Activated CD4-positive, alpha-beta memory T cell treated with anti-CD3 and anti-CD28 coated beads for 36 hours (primary cell): ENCODE measurements around the gene FAM222A. TPM values are rescaled to one million over a fixed set of nuclear protein-coding genes. Genes with fewer than 3 reads are reported as not detected.

ENCODE experiments used
- CTCF ChIA-PET: fragments of 350-600 bp; sonication (Branson Sonifier 250); formaldehyde crosslinking; loops from one replicate; lab custom pipeline; 2021; ENCODE audit warnings: antibody characterized with exemption, inconsistent platforms; lab: Charles Lee
- POLR2A ChIA-PET: fragments of 350-600 bp; sonication (Branson Sonifier 250); formaldehyde crosslinking; loops from one replicate; lab custom pipeline; 2021; ENCODE audit warnings: antibody characterized with exemption; lab: Charles Lee
- DNase-seq: peaks from one replicate; pipeline ENCODE4 v3.0.0-alpha.2; 2020
- H3K27ac Mint-ChIP-seq: one replicate; pipeline ENCODE4 v1.8.0; 2021; ENCODE audit warnings: mixed read lengths
- H3K27me3 Mint-ChIP-seq: one replicate; pipeline ENCODE4 v1.8.0; 2021; ENCODE audit warnings: mixed read lengths
- H3K36me3 Mint-ChIP-seq: one replicate; pipeline ENCODE4 v1.8.0; 2021; ENCODE audit warnings: mixed read lengths
- H3K4me1 Mint-ChIP-seq: one replicate; pipeline ENCODE4 v1.8.0; 2021; ENCODE audit warnings: low read depth, mixed read lengths
- H3K4me3 Mint-ChIP-seq: one replicate; pipeline ENCODE4 v1.8.0; 2021; ENCODE audit warnings: mild to moderate bottlenecking, mixed read lengths
- H3K9me3 Mint-ChIP-seq: one replicate; pipeline ENCODE4 v1.8.0; 2021; ENCODE audit warnings: mixed read lengths
- intact Hi-C: fragments of 100-400 bp; cut with micrococcal nuclease; formaldehyde crosslinking; loops from one replicate; pipeline ENCODE4 v1.15.1; 2023
- total RNA-seq, 2 experiments: library from RNA; stranded (reverse); gene quantifications; one replicate each; pipeline ENCODE4 v1.2.3, GENCODE V29; 2021

The FAM222A gene
- total RNA-seq, 2 experiments from 2014 or later: 0.29 to 0.55 TPM

GRCh38 chr12:109695416-109695815 lies 18.2 kb upstream of the FAM222A start:
- Mint-ChIP-seq H3K27ac (no peak overlapping the region), H3K4me3 (no peak overlapping the region), H3K36me3 (no peaks in the 10 kb centered on the region), H3K4me1 (no peaks in the 10 kb centered on the region), H3K9me3 (no peaks in the 10 kb centered on the region), H3K27me3 (peaks cover 6% of the 10 kb centered on the region)
- intact Hi-C loops: no loop called here
- CTCF ChIA-PET: interaction anchor here (0.7 kb wide), 1 partner anchor 91 kb away, joined by 3 read pairs; no protein-coding TSS in a partner anchor
- DNase-seq: no peak
- POLR2A ChIA-PET: no interaction called here

- POLR2A ChIA-PET: no interaction called here
- no peak for DNase-seq
- Mint-ChIP-seq H3K36me3 (no peaks in the 10 kb centered on the region), H3K27ac (no peak overlapping the region), H3K4me3 (no peak overlapping the region), H3K4me1 (no peaks in the 10 kb centered on the region), H3K9me3 (no peaks in the 10 kb centered on the region), H3K27me3 (peaks cover 6% of the 10 kb centered on the region)
- intact Hi-C loops: no loop called here
- CTCF ChIA-PET: no interaction called here
Observed at GRCh38 chr12:109695961-109696461, 17.6 kb upstream of the FAM222A start.

- DNase-seq: no peak
- POLR2A ChIA-PET: no interaction called here
- H3K4me1 Mint-ChIP-seq: no peaks in the 10 kb centered on the region
- H3K27me3 Mint-ChIP-seq: peaks cover 6% of the 10 kb centered on the region
- intact Hi-C loops: no loop called here
- no peak overlapping the region for H3K4me3 Mint-ChIP-seq
- no peaks in the 10 kb centered on the region for H3K9me3 Mint-ChIP-seq
- no peaks in the 10 kb centered on the region for H3K36me3 Mint-ChIP-seq
- CTCF ChIA-PET: no interaction called here
- no peak overlapping the region for H3K27ac Mint-ChIP-seq
Observed at GRCh38 chr12:109696485-109697269, 16.9 kb upstream of the FAM222A start.

- ChIA-PET POLR2A (no interaction called here), CTCF (no interaction called here)
- no peaks in the 10 kb centered on the region for H3K36me3 Mint-ChIP-seq
- intact Hi-C loops: no loop called here
- H3K4me3 Mint-ChIP-seq: no peak overlapping the region
- no peak overlapping the region for H3K27ac Mint-ChIP-seq
- no peaks in the 10 kb centered on the region for H3K4me1 Mint-ChIP-seq
- H3K9me3 Mint-ChIP-seq: no peaks in the 10 kb centered on the region
- DNase-seq: no peak
- H3K27me3 Mint-ChIP-seq: peaks cover 5% of the 10 kb centered on the region
Observed at GRCh38 chr12:109697270-109697553, 16.4 kb upstream of the FAM222A start.

GRCh38 chr12:109697877-109698468 lies 15.7 kb upstream of the FAM222A start:
- ChIA-PET POLR2A (no interaction called here), CTCF (no interaction called here)
- no peaks in the 10 kb centered on the region for H3K36me3 Mint-ChIP-seq

GRCh38 chr12:109698820-109699219 lies 14.8 kb upstream of the FAM222A start:
- Mint-ChIP-seq H3K9me3 (no peaks in the 10 kb centered on the region), H3K27me3 (peaks cover 3% of the 10 kb centered on the region), H3K4me3 (no peak overlapping the region), H3K27ac (no peak overlapping the region), H3K36me3 (no peaks in the 10 kb centered on the region), H3K4me1 (no peaks in the 10 kb centered on the region)
- ChIA-PET CTCF (interaction anchor here (0.9 kb wide), 1 partner anchor 76 kb away, joined by 3 read pairs; no protein-coding TSS in a partner anchor), POLR2A (no interaction called here)
- intact Hi-C loops: no loop called here
- DNase-seq: no peak

More at GRCh38 chr12:109697877-109698468, 15.7 kb upstream of the FAM222A start:
- intact Hi-C loops: no loop called here
- H3K9me3 Mint-ChIP-seq: no peaks in the 10 kb centered on the region
- no peak overlapping the region for H3K4me3 Mint-ChIP-seq
- H3K4me1 Mint-ChIP-seq: no peaks in the 10 kb centered on the region
- peaks cover 3% of the 10 kb centered on the region for H3K27me3 Mint-ChIP-seq
- no peak overlapping the region for H3K27ac Mint-ChIP-seq
- no peak for DNase-seq

GRCh38 chr12:109701064-109701463 lies 12.6 kb upstream of the FAM222A start:
- intact Hi-C loops: no loop called here

GRCh38 chr12:109702111-109702841 lies 11.3 kb upstream of the FAM222A start:
- Mint-ChIP-seq H3K9me3 (no peaks in the 10 kb centered on the region), H3K4me3 (no peak overlapping the region), H3K27ac (no peak overlapping the region), H3K4me1 (no peaks in the 10 kb centered on the region), H3K27me3 (peaks cover 6% of the 10 kb centered on the region), H3K36me3 (no peaks in the 10 kb centered on the region)
- ChIA-PET CTCF (no interaction called here), POLR2A (no interaction called here)
- DNase-seq: no peak
- intact Hi-C loops: no loop called here

More at GRCh38 chr12:109701064-109701463, 12.6 kb upstream of the FAM222A start:
- Mint-ChIP-seq H3K36me3 (no peaks in the 10 kb centered on the region), H3K27ac (no peak overlapping the region), H3K9me3 (no peaks in the 10 kb centered on the region), H3K27me3 (peaks cover 6% of the 10 kb centered on the region), H3K4me3 (no peak overlapping the region), H3K4me1 (no peaks in the 10 kb centered on the region)
- ChIA-PET CTCF (no interaction called here), POLR2A (no interaction called here)
- DNase-seq: no peak

GRCh38 chr12:109703684-109704083 lies 9.9 kb upstream of the FAM222A start:
- peaks cover 8% of the 10 kb centered on the region for H3K27me3 Mint-ChIP-seq
- H3K4me3 Mint-ChIP-seq: no peak overlapping the region
- intact Hi-C loops: no loop called here
- H3K27ac Mint-ChIP-seq: no peak overlapping the region
- POLR2A ChIA-PET: no interaction called here
- no peaks in the 10 kb centered on the region for H3K36me3 Mint-ChIP-seq
- no peaks in the 10 kb centered on the region for H3K9me3 Mint-ChIP-seq
- no peaks in the 10 kb centered on the region for H3K4me1 Mint-ChIP-seq
- DNase-seq: no peak
- CTCF ChIA-PET: interaction anchor here (1.0 kb wide), 1 partner anchor 11 kb away, joined by 3 read pairs; no protein-coding TSS in a partner anchor

- no peak overlapping the region for H3K4me3 Mint-ChIP-seq
- no peaks in the 10 kb centered on the region for H3K36me3 Mint-ChIP-seq
- H3K27me3 Mint-ChIP-seq: peaks cover 8% of the 10 kb centered on the region
- H3K4me1 Mint-ChIP-seq: no peaks in the 10 kb centered on the region
- no peak for DNase-seq
- no peak overlapping the region for H3K27ac Mint-ChIP-seq
- intact Hi-C loops: no loop called here
- ChIA-PET POLR2A (no interaction called here), CTCF (interaction anchor here (1.0 kb wide), 1 partner anchor 10 kb away, joined by 3 read pairs; no protein-coding TSS in a partner anchor)
- H3K9me3 Mint-ChIP-seq: no peaks in the 10 kb centered on the region
Observed at GRCh38 chr12:109704371-109705098, 9.1 kb upstream of the FAM222A start.

- Mint-ChIP-seq H3K4me1 (no peaks in the 10 kb centered on the region), H3K4me3 (no peak overlapping the region), H3K27me3 (peaks cover 12% of the 10 kb centered on the region), H3K9me3 (no peaks in the 10 kb centered on the region), H3K36me3 (no peaks in the 10 kb centered on the region), H3K27ac (no peak overlapping the region)
- ChIA-PET POLR2A (no interaction called here), CTCF (no interaction called here)
- DNase-seq: no peak
- intact Hi-C loops: no loop called here
Observed at GRCh38 chr12:109705291-109705690, 8.3 kb upstream of the FAM222A start.

GRCh38 chr12:109706398-109706746 lies 7.3 kb upstream of the FAM222A start:
- Mint-ChIP-seq H3K36me3 (no peaks in the 10 kb centered on the region), H3K4me3 (no peak overlapping the region), H3K9me3 (no peaks in the 10 kb centered on the region), H3K4me1 (no peaks in the 10 kb centered on the region), H3K27ac (no peak overlapping the region), H3K27me3 (peaks cover 21% of the 10 kb centered on the region)
- intact Hi-C loops: no loop called here
- POLR2A ChIA-PET: no interaction called here
- CTCF ChIA-PET: no interaction called here
- DNase-seq: no peak
